Gastroesophageal sphincter (tissue), 4 donors: Measurements from ENCODE around the gene DDX31. TPM values are rescaled to one million over a fixed set of nuclear protein-coding genes. Genes with fewer than 3 reads are reported as not detected.

Source experiments
- ATAC-seq: fragments of 150-250 bp; one replicate; pipeline ENCODE4 v1.9.1; 2016; ENCODE audit warnings: mild to moderate bottlenecking, moderate library complexity
- H3K27ac ChIP-seq, 4 donors: fragments of 200-600 bp; sonication (generic) in 3 of 4; 1 replicate in 3 of 4; 2 replicates in 1 of 4; pipeline ENCODE4 v1.5.1; 2016 to 2019
- H3K27me3 ChIP-seq: fragments of 200-600 bp; sonication (generic); one replicate; pipeline ENCODE4 v1.5.1; 2019
- H3K36me3 ChIP-seq, 2 donors: fragments of 200-600 bp; sonication (generic); one replicate each; pipeline ENCODE4 v1.5.1; 2019; ENCODE audit warnings: control low read depth in 1 of 2
- H3K4me1 ChIP-seq, 3 donors: fragments of 200-600 bp; sonication (generic); 1 replicate in 2 of 3; 2 replicates in 1 of 3; pipeline ENCODE4 v1.5.1; 2016 to 2019; ENCODE audit warnings: control low read depth in 2 of 3
- H3K4me3 ChIP-seq, 2 donors: fragments of 200-600 bp; sonication (generic); one replicate each; pipeline ENCODE4 v1.5.1; 2019; ENCODE audit warnings: mild to moderate bottlenecking in 1 of 2, moderate library complexity in 1 of 2
- H3K9me3 ChIP-seq, 3 donors: fragments of 200-600 bp; sonication (generic); one replicate each; pipeline ENCODE4 v1.5.1; 2017 to 2019; ENCODE audit warnings: control low read depth in 2 of 3
- EP300 ChIP-seq: sonication (generic); formaldehyde crosslinking; IDR thresholded peaks from one replicate; pipeline ENCODE4 v1.6.1; 2017; ENCODE audit warnings: antibody characterized with exemption, mild to moderate bottlenecking
- POLR2A ChIP-seq, 2 donors: fragments of 450-650 bp; IDR thresholded peaks; one replicate each; pipeline ENCODE4 v1.6.1; 2017; ENCODE audit warnings: antibody characterized with exemption in 2 of 2, mild to moderate bottlenecking in 2 of 2, moderate library complexity in 1 of 2
- POLR2AphosphoS5 ChIP-seq: sonication (generic); formaldehyde crosslinking; IDR thresholded peaks from one replicate; pipeline ENCODE4 v1.6.1; 2017; ENCODE audit warnings: antibody characterized with exemption
- WGBS, 2 donors: methylation state at CpG; one replicate each; pipeline ENCODE4 v1.1.5; 2018; ENCODE audit warnings: low coverage in 1 of 2; 5-methylcytosine and 5-hydroxymethylcytosine counted together
- total RNA-seq, 4 donors: library from RNA; depleted of rRNA; stranded (reverse); fragments of >200 nt; gene quantifications; one replicate each; pipeline ENCODE4 v1.1.0, GENCODE V29; 2016
- TF ChIP-seq, protein P1 (sequence below), 4 experiments: fragments of 200-600 bp in 2 of 4; fragments of 450-650 bp in 2 of 4; sonication (generic) in 1 of 4; IDR thresholded peaks; one replicate each; pipeline ENCODE4 v1.5.1; 2017 to 2019; ENCODE audit warnings: antibody characterized with exemption in 4 of 4, mild to moderate bottlenecking in 2 of 4, moderate library complexity in 2 of 4

The DDX31 gene
- total RNA-seq, 4 donors from 2014 or later = 8.3 to 10.3 (median 9.3) TPM

DNA sequence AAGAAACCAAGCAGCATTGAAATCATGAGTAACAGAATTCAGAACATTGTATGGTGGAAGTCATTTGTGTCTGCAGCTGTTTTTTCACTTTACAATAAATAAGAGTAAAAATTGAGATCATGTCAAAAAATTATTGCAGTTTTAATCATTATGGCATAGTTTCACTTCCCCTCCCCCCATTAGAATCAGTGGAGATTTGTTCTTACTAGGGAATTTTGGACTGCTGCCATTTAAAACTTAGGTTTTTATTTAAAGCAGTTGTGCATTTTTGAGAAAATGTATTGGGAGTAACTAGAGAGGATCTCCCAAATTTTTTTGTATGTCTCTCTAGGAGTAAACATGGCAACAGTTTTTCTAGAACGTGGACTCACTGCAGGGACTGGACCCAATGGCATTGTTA, 20.9 kb upstream of the DDX31 start:
- Histone ChIP-seq H3K4me3 (no peak overlapping the region), H3K36me3 (peaks cover 2 to 74% of the 10 kb centered on the region in 2 donors), H3K27me3 (no peaks in the 10 kb centered on the region), H3K4me1 (no peaks in the 10 kb centered on the region), H3K27ac (no peak overlapping the region), H3K9me3 (no peaks in the 10 kb centered on the region)
- TF ChIP-seq, protein P1, sequence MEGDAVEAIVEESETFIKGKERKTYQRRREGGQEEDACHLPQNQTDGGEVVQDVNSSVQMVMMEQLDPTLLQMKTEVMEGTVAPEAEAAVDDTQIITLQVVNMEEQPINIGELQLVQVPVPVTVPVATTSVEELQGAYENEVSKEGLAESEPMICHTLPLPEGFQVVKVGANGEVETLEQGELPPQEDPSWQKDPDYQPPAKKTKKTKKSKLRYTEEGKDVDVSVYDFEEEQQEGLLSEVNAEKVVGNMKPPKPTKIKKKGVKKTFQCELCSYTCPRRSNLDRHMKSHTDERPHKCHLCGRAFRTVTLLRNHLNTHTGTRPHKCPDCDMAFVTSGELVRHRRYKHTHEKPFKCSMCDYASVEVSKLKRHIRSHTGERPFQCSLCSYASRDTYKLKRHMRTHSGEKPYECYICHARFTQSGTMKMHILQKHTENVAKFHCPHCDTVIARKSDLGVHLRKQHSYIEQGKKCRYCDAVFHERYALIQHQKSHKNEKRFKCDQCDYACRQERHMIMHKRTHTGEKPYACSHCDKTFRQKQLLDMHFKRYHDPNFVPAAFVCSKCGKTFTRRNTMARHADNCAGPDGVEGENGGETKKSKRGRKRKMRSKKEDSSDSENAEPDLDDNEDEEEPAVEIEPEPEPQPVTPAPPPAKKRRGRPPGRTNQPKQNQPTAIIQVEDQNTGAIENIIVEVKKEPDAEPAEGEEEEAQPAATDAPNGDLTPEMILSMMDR (IDR thresholded peaks at IDR 0.05) = no peak
- ATAC-seq = no peak
- WGBS, 2 donors = 73 to 100% methylated on average over 1 of the region's 1 CpG

DNA sequence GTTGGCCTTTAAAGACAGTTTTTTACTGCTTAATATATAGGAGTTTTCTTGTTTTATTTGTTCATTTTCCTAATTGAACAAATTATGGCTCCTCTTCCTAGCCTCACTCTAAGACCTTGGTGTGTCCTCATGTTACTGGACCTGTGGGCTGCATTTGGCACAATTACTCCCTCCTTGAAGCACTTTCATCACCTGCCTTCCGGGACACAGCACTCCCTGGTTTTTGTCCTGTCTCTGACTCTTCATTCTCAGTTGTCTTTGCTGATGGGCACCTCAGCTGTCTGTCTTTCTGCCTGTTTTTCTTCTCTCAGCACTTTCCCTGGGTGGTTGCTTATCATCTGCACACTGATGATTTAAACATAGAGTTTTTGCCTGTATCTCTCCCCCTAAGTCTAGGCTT, 14.1 kb upstream of the DDX31 start:
- ATAC-seq = no peak
- WGBS, 2 donors = 88 to 100% methylated on average over 1 of the region's 1 CpG
- Histone ChIP-seq H3K27me3 (no peaks in the 10 kb centered on the region), H3K9me3 (no peaks in the 10 kb centered on the region), H3K4me3 (no peak overlapping the region), H3K4me1 (peaks cover 0 to 5% (median 0%) of the 10 kb centered on the region in 3 donors), H3K36me3 (peaks cover 2 to 86% of the 10 kb centered on the region in 2 donors), H3K27ac (no peak overlapping the region)
- TF ChIP-seq, protein P1 (IDR thresholded peaks at IDR 0.05) = no peak
- TF ChIP-seq POLR2A (IDR thresholded peaks at IDR 0.05) = no peak
- TF ChIP-seq POLR2AphosphoS5 = no peak
- TF ChIP-seq EP300 = no peak

DNA sequence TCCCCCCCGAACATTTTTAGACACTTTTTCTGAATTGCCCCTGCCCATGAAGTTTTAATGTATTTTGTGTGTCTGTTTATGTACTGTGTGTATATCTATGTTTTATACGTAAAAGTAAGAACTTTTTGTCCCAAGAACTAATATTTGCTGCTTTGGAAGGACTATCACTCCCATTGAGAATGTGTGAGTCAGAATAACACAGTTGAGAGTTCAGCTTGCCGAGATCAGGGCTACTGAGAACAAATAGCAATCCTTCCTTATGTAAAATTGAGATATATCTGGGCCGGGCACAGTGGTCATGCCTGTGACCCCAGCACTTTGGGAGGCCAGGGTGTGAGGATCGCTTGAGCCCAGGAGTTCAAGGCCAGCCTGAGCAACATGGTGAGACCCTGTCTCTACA, 11.8 kb upstream of the DDX31 start:
- TF ChIP-seq POLR2A (IDR thresholded peaks at IDR 0.05) = no peak
- TF ChIP-seq POLR2AphosphoS5 = no peak
- TF ChIP-seq, protein P1 (IDR thresholded peaks at IDR 0.05) = no peak
- TF ChIP-seq EP300 = no peak
- Histone ChIP-seq H3K27ac (no peak overlapping the region), H3K9me3 (no peaks in the 10 kb centered on the region), H3K4me3 (no peak overlapping the region), H3K27me3 (no peaks in the 10 kb centered on the region), H3K4me1 (peaks cover 0 to 5% (median 0%) of the 10 kb centered on the region in 3 donors), H3K36me3 (peaks cover 0 to 75% of the 10 kb centered on the region in 2 donors)
- ATAC-seq = no peak
- WGBS, 2 donors = 76 to 88% methylated on average over 2 to 5 of the region's 5 CpGs

DNA sequence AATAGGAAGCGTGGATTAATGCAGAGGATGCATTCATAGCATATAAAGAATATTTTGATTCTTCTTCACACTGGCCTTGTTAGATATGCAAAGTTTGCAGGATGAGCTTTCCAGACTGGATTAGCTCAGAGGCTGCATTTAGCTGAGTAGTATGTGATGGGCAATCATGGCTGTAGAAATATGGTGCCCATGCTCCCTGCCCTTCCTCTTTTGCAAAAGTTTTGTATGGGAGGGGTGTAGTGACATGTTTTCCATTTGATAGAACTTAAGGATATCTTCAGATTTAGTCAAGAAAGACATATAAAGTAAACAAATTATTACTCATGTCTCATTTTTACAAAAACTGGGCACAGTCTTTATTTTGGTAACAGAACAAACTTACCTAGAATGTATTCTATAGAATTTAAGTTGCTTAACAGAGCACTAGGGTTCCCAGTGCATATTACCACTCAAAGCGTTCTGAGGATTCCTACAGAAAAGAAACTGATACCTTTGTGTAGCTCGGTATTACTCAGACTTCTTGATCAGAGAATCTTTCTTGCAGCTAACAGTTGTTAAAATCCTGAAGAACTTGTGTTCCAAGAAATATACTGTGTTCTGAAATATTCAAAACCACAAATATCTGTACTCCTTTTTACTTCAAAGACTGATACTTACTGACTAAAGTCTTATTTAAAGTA, 10.3 kb upstream of the DDX31 start:
- WGBS, 2 donors = 79 to 80% methylated on average over 1 to 3 of the region's 3 CpGs

More for the DNA sequence above, 10.3 kb upstream of the DDX31 start:
- peaks cover 0 to 60% of the 10 kb centered on the region in 2 donors for H3K36me3 ChIP-seq
- H3K9me3 ChIP-seq = no peaks in the 10 kb centered on the region
- H3K4me3 ChIP-seq = no peak overlapping the region
- TF ChIP-seq EP300 (no peak), POLR2A (IDR thresholded peaks at IDR 0.05) (no peak), POLR2AphosphoS5 (no peak)
- TF ChIP-seq, protein P1 (IDR thresholded peaks at IDR 0.05) = no peak
- ATAC-seq = no peak
- H3K27ac ChIP-seq = no peak overlapping the region
- H3K4me1 ChIP-seq = peaks cover 0 to 10% (median 0%) of the 10 kb centered on the region in 3 donors
- H3K27me3 ChIP-seq = no peaks in the 10 kb centered on the region
